Panc1 (cell line): Measurements from ENCODE around the gene MAL. TPM values are rescaled to one million over a fixed set of nuclear protein-coding genes. Genes with fewer than 3 reads are reported as not detected.
A peak's percentile ranks its signal among the peaks of the same experiment; 100 is the strongest.

ENCODE experiments used
- ATAC-seq: fragments of 200-7000 bp; cut with Tn5 transposase; 2 replicates; pipeline ENCODE4 v1.9.1; 2020; ENCODE audit warnings: mild to moderate bottlenecking, moderate library complexity
- BruUV-seq: library from RNA; stranded (reverse); fragments of 400-500 nt; replicated peaks from 2 replicates; lab custom pipeline; 2021; lab: Mats Ljungman, UMichigan
- CTCF ChIA-PET: fragments of 300-600 bp; sonication (Branson Sonifier 250); formaldehyde crosslinking; loops from one replicate; lab custom pipeline; 2022; ENCODE audit warnings: antibody characterized with exemption; lab: Charles Lee
- POLR2A ChIA-PET: fragments of 300-600 bp; sonication (Branson Sonifier 250); formaldehyde crosslinking; loops from one replicate; lab custom pipeline; 2022; ENCODE audit warnings: antibody characterized with exemption; lab: Charles Lee
- DNase-seq: peaks from one replicate; pipeline ENCODE4 v3.0.0-alpha.2; 2010; ENCODE audit warnings: low read depth, low spot score
- H3K27ac ChIP-seq: 2 replicates; pipeline ENCODE4 v1.5.1; 2011; ENCODE audit warnings: mild to moderate bottlenecking, low read length, inconsistent platforms
- H3K27me3 ChIP-seq: fragments of 200-500 bp; sonication (Bioruptor generic); 2 replicates; pipeline ENCODE4 v1.6.0; 2014; ENCODE audit warnings: low read length, inconsistent platforms; ENCODE audit not compliant: control insufficient read depth, insufficient read depth
- H3K36me3 ChIP-seq: fragments of 200-500 bp; sonication (Bioruptor generic); 2 replicates; pipeline ENCODE4 v1.5.1; 2014; ENCODE audit warnings: inconsistent platforms, mild to moderate bottlenecking, low read length, moderate library complexity; ENCODE audit not compliant: control insufficient read depth, insufficient read depth
- H3K4me1 ChIP-seq: 2 replicates; pipeline ENCODE4 v1.5.1; 2011; ENCODE audit warnings: inconsistent platforms, mild to moderate bottlenecking, low read length, moderate library complexity; ENCODE audit not compliant: control insufficient read depth, insufficient read depth
- H3K4me3 ChIP-seq, 2 experiments: 2 replicates each; pipeline ENCODE4 v1.5.1; 2011 to 2012; ENCODE audit warnings: low read depth in 2 of 2, low read length in 2 of 2, mild to moderate bottlenecking in 2 of 2, inconsistent platforms in 1 of 2, moderate library complexity in 1 of 2
- H3K9me3 ChIP-seq: fragments of 200-500 bp; sonication (Bioruptor generic); 2 replicates; pipeline ENCODE4 v1.5.1; 2014; ENCODE audit warnings: low read depth, mild to moderate bottlenecking, inconsistent platforms, low read length, moderate library complexity; ENCODE audit not compliant: control insufficient read depth, insufficient read depth
- CTCF ChIP-seq: fragments of 450-650 bp; IDR thresholded peaks from 2 replicates; pipeline ENCODE4 v1.5.1; 2017; ENCODE audit warnings: mild to moderate bottlenecking
- POLR2AphosphoS5 ChIP-seq: IDR thresholded peaks from 2 replicates; pipeline ENCODE4 v1.6.1; 2012; ENCODE audit warnings: mild to moderate bottlenecking, low read depth, low read length, moderate library complexity
- REST ChIP-seq, 2 experiments: IDR thresholded peaks; 2 replicates each; pipeline ENCODE4 v1.6.1; 2011 to 2012; ENCODE audit warnings: low read depth in 2 of 2, control low read depth in 1 of 2, low read length in 1 of 2, mild to moderate bottlenecking in 1 of 2, moderate library complexity in 1 of 2; ENCODE audit not compliant: insufficient read depth in 1 of 2
- SIN3A ChIP-seq: IDR thresholded peaks from 2 replicates; pipeline ENCODE4 v1.6.1; 2012; ENCODE audit warnings: low read depth, mild to moderate bottlenecking, low read length, moderate library complexity, borderline replicate concordance; ENCODE audit not compliant: insufficient read depth
- TCF7L2 ChIP-seq: IDR thresholded peaks from 2 replicates; pipeline ENCODE4 v1.6.1; 2011; ENCODE audit warnings: mild to moderate bottlenecking, low read depth, low read length, inconsistent platforms
- in situ Hi-C: cut with HindIII; loops from 2 replicates; pipeline ENCODE4 v1.10.0; 2016; ENCODE audit warnings: low sequenced_read_pairs, low pct_unique_long_range_greater_than_20kb
- intact Hi-C: fragments of 100-400 bp; cut with micrococcal nuclease; formaldehyde crosslinking; loops from one replicate; pipeline ENCODE4 v1.10.0; 2022; ENCODE audit not compliant: unreplicated experiment
- total RNA-seq: library from RNA; stranded (reverse); gene quantifications from one replicate; pipeline ENCODE4 v1.2.1, GENCODE V29; 2021; ENCODE audit not compliant: unreplicated experiment

MAL gene
- total RNA-seq, 1 experiment from 2014 or later, result 1.3 TPM

GRCh38 chr2:95021847-95022246 lies 3.7 kb upstream of the MAL start:
- Histone ChIP-seq H3K36me3 (no peaks in the 10 kb centered on the region), H3K4me1 (peaks cover 3% of the 10 kb centered on the region; the same call in 1 of the 2 replicates), H3K27me3 (peaks cover 7% of the 10 kb centered on the region; the same call in 1 of the 2 replicates), H3K27ac (no peak overlapping the region), H3K4me3 (no peak overlapping the region), H3K9me3 (no peaks in the 10 kb centered on the region)
- BruUV-seq, result no TSS peak
- no peak for DNase-seq
- CTCF ChIA-PET, result interaction anchor here (0.6 to 3.4 kb wide), 3 partner anchors 39 to 60 kb away, joined by 3 to 14 read pairs (median 4); no protein-coding TSS in a partner anchor
- in situ Hi-C loops (no loop called here), intact Hi-C loops (loop anchor here (2.0 kb wide), 3 partner anchors 31 to 93 kb away; no protein-coding TSS in a partner anchor)
- no peak for ATAC-seq
- POLR2A ChIA-PET, result no interaction called here
- TF ChIP-seq REST (IDR thresholded peaks at IDR 0.05; ENCODE audit: insufficient read depth in 1 of 2, low read depth in 2 of 2, low read length in 1 of 2), result no peak
- TF ChIP-seq POLR2AphosphoS5, result no peak
- no peak for TF ChIP-seq SIN3A
- no peak for TF ChIP-seq CTCF
- no peak for TF ChIP-seq TCF7L2

- in situ Hi-C loops (no loop called here), intact Hi-C loops (loop anchor here (2.0 kb wide), 3 partner anchors 30 to 92 kb away; no protein-coding TSS in a partner anchor)
- Histone ChIP-seq H3K27ac (no peak overlapping the region), H3K4me1 (peaks cover 3% of the 10 kb centered on the region; the same call in 1 of the 2 replicates), H3K4me3 (no peak overlapping the region), H3K9me3 (no peaks in the 10 kb centered on the region), H3K36me3 (no peaks in the 10 kb centered on the region), H3K27me3 (peaks cover 7% of the 10 kb centered on the region; the same call in 1 of the 2 replicates)
- DNase-seq (peak; percentile 54), ATAC-seq (peak; percentile 85)
- no TSS peak for BruUV-seq
- ChIA-PET POLR2A (no interaction called here), CTCF (interaction anchor here (0.6 to 3.4 kb wide), 5 partner anchors 10 to 59 kb away, joined by 3 to 14 read pairs (median 4); no protein-coding TSS in a partner anchor)
- TF ChIP-seq CTCF (peak; percentile 96), TCF7L2 (no peak), POLR2AphosphoS5 (no peak), REST (IDR thresholded peaks at IDR 0.05; ENCODE audit: insufficient read depth in 1 of 2, low read depth in 2 of 2, low read length in 1 of 2) (no peak), SIN3A (no peak)
Observed at GRCh38 chr2:95022309-95023221, 2.9 kb upstream of the MAL start.
